GM10266 (cell line): ENCODE measurements around the gene FMO3.

Experiments used
- DNase-seq: peaks from one replicate; pipeline ENCODE4 v3.0.0; 2012; ENCODE audit errors: extremely low spot score
- TF ChIP-seq, protein P1 (sequence below): IDR thresholded peaks from 2 replicates; pipeline ENCODE4 v1.5.1; 2012; ENCODE audit warnings: mild to moderate bottlenecking, low read depth; ENCODE audit not compliant: control insufficient read depth, insufficient read depth; ENCODE audit errors: missing control alignments

The FMO3 gene

DNA sequence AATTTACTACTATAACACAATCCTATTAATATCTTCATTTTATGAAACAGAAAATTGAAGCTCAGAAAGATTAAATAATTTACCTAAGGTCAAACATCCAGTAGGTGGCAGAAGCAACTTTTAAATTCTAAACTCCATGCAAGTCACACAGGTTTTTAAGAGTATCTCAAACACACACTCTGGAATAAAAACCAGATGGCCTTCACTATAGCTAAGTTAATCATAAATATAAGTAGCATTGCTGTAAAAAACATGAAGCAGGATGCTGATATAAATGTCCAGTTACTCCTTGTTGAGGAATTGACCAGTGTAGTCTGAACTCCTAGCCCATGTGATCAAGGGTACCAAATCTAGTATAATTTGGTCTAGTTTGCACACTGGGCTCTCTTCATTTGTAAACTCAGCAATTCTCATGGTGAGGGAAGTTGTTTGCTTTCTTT, 9.4 kb upstream of the FMO3 start:
- TF ChIP-seq, protein P1, sequence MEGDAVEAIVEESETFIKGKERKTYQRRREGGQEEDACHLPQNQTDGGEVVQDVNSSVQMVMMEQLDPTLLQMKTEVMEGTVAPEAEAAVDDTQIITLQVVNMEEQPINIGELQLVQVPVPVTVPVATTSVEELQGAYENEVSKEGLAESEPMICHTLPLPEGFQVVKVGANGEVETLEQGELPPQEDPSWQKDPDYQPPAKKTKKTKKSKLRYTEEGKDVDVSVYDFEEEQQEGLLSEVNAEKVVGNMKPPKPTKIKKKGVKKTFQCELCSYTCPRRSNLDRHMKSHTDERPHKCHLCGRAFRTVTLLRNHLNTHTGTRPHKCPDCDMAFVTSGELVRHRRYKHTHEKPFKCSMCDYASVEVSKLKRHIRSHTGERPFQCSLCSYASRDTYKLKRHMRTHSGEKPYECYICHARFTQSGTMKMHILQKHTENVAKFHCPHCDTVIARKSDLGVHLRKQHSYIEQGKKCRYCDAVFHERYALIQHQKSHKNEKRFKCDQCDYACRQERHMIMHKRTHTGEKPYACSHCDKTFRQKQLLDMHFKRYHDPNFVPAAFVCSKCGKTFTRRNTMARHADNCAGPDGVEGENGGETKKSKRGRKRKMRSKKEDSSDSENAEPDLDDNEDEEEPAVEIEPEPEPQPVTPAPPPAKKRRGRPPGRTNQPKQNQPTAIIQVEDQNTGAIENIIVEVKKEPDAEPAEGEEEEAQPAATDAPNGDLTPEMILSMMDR: peak; percentile 4
- DNase-seq: no peak

DNA sequence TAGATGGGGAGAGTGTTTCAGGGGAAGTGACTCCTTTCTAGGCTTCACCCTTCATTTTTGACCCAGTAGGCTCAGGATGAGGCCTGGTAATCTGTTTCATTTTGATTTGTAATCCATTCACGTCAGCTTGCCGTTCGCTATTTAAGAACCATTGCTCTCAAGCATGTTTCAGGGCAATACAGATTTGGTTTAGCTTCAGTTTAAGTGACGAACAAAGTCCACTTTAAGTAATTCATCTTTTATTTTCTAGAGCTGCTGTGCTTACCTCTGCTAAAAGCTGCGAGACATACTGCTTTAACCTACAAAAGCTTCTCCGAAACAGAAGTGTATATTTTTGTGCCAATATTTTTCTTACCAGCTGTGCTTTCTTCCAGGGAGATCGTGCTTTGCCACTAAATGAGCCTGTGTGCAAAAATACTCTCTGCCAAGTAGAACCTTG, 8.9 kb upstream of the FMO3 start:
- TF ChIP-seq, protein P1: no peak
- no peak for DNase-seq

- TF ChIP-seq, protein P1: no peak
- DNase-seq: no peak
Observed at GRCh38 chr1:171082606-171083005, 8.1 kb upstream of the FMO3 start.

DNA sequence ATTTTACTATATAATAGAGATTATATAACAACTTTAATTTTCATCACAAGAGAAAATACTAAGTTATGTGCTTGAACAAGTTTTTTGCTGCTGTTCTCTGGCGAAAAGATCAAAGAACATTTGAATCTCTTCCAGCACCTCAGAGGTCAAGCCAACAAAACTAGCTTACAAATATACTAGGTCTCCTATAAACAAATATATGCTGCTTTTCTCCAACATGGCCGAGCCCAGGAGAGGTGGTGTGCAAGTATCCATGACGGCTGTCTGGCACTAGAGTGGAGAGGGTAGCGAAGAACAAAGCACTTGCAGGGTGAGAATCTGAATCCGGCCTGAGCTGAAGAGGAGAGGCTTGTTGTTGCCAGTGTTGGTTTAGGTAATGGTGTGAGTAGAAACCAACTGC, 7.5 kb upstream of the FMO3 start:
- TF ChIP-seq, protein P1: no peak
- DNase-seq: no peak

DNA sequence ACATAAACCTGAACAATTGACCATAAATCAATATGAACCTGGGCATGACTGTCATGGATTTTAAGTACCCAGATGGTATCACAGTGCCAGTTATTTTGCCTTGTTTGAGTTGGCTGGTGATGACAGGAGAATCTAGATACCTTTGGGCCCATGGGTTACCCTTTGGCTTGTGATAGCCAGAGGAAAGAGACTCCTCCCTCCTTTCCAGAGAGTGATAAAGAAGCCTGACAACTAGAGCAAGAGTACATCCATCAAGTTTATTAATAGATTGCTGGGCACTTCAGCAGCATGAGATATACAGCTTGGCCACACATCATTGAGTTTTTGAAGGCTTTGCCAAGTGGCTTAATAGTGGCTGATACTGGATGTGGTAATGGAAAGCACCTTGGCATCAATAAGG, 6.6 kb upstream of the FMO3 start:
- no peak for DNase-seq
- TF ChIP-seq, protein P1: no peak

DNA sequence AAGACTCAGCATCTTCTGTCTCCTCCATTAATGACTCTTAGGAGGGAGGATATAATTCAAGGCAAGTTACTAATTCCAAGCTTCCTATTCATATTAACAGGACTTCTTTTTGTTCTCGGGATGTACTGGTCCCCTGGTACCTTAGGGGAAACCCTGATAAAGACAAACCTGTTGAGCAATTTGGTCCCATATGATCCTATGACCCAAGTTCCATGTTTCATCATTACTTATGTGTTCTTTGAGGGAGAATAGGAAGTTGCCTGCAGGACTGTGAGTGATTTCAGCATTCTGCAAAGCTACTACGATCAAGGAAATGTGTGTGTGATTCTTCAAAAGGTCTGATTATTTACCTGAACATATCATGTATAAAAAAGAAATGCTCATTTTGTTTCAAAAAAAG, 5.8 kb upstream of the FMO3 start:
- no peak for DNase-seq
- TF ChIP-seq, protein P1: no peak

DNA sequence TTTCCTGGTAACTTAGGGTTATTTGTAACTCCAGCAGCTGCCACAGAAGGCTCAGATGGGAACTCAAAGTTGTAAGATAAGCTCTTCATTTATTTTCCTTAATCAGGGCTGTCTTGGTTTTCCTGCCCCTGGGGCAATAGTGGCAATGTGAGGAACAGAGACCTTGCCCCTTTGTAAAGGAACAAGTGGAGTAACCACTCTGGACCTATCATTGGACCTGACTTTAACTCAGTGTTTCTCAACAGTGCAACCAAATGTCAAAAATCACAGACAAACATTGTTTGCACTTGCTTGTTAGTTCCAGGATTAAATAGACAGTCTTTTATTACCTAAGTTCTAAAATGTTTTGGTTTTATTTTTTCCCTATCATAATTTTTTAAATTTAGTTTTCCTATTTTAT, 2.8 kb upstream of the FMO3 start:
- no peak for DNase-seq
- TF ChIP-seq, protein P1: no peak
